IMR-90 (cell line): ENCODE results near the gene TYSND1. TPM values are rescaled to one million over a fixed set of nuclear protein-coding genes. Genes with fewer than 3 reads are reported as not detected.
A peak's percentile ranks its signal among the peaks of the same experiment; 100 is the strongest.

Experiments
- ATAC-seq: fragments of 200-7000 bp; cut with Tn5 transposase; 2 replicates; pipeline ENCODE4 v1.9.1; 2020; ENCODE audit warnings: low read depth, mild to moderate bottlenecking, moderate library complexity
- Bru-seq: library from RNA; stranded (reverse); fragments of 400-500 nt; gene quantifications from one replicate; lab custom pipeline; 2021; lab: Mats Ljungman, UMichigan
- BruChase-seq, 2 experiments: library from RNA; stranded (reverse); fragments of 400-500 nt; gene quantifications; one replicate each; lab custom pipeline; 2021; lab: Mats Ljungman, UMichigan
- BruUV-seq: library from RNA; stranded (reverse); fragments of 400-500 nt; replicated peaks from 2 replicates; lab custom pipeline; 2021; lab: Mats Ljungman, UMichigan
- CTCF ChIA-PET: fragments of 300-600 bp; formaldehyde crosslinking; extraction: SDS; loops from one replicate; lab custom pipeline; 2021; ENCODE audit warnings: antibody characterized with exemption; lab: Yijun Ruan, JAX
- POLR2A ChIA-PET: fragments of 300-600 bp; sonication (Branson Sonifier 250); formaldehyde crosslinking; loops from one replicate; lab custom pipeline; 2022; ENCODE audit warnings: antibody characterized with exemption; ENCODE audit not compliant: unreplicated experiment; lab: Charles Lee
- DNase-seq: peaks from one replicate; pipeline ENCODE4 v3.0.0; 2013
- H2AFZ ChIP-seq: replicated peaks from 2 replicates; pipeline ENCODE3; 2013; ENCODE audit warnings: low read length, mild to moderate bottlenecking; ENCODE audit not compliant: poor library complexity
- H2AK5ac ChIP-seq: 2 replicates; pipeline ENCODE4 v1.6.1; 2013; ENCODE audit warnings: low read depth, low read length, inconsistent platforms
- H2AK9ac ChIP-seq: replicated peaks from 2 replicates; pipeline ENCODE3; 2013; ENCODE audit warnings: mild to moderate bottlenecking, low read depth, low read length, moderate library complexity; ENCODE audit not compliant: poor library complexity
- H2BK120ac ChIP-seq: 2 replicates; pipeline ENCODE4 v1.6.1; 2013; ENCODE audit warnings: low read depth, low read length, inconsistent platforms
- H2BK15ac ChIP-seq: 3 replicates; pipeline ENCODE4 v1.6.1; 2013; ENCODE audit warnings: low read depth, low read length, inconsistent platforms
- H2BK20ac ChIP-seq: 2 replicates; pipeline ENCODE4 v1.6.1; 2013; ENCODE audit warnings: low read depth, mild to moderate bottlenecking, inconsistent platforms, low read length, moderate library complexity
- H2BK5ac ChIP-seq: 2 replicates; pipeline ENCODE4 v1.6.1; 2013; ENCODE audit warnings: mild to moderate bottlenecking, low read depth, low read length, inconsistent platforms; ENCODE audit not compliant: poor library complexity, severe bottlenecking
- H3K14ac ChIP-seq: replicated peaks from 2 replicates; pipeline ENCODE4 v1.6.1; 2013; ENCODE audit warnings: low read depth, low read length, inconsistent platforms
- H3K18ac ChIP-seq: 2 replicates; pipeline ENCODE4 v1.6.1; 2013; ENCODE audit warnings: low read depth, low read length, control low read depth
- H3K23ac ChIP-seq: 2 replicates; pipeline ENCODE4 v1.6.1; 2013; ENCODE audit warnings: low read depth, low read length, inconsistent platforms
- H3K27ac ChIP-seq: 2 replicates; pipeline ENCODE4 v1.5.1; 2013; ENCODE audit warnings: mild to moderate bottlenecking, control low read depth, low read length; ENCODE audit not compliant: insufficient read depth
- H3K27me3 ChIP-seq: 2 replicates; pipeline ENCODE4 v1.6.1; 2013; ENCODE audit warnings: low read length; ENCODE audit not compliant: control insufficient read depth, insufficient read depth
- H3K36me3 ChIP-seq: 2 replicates; pipeline ENCODE4 v1.6.1; 2013; ENCODE audit warnings: low read length, mixed read lengths; ENCODE audit not compliant: control insufficient read depth, insufficient read depth
- H3K4ac ChIP-seq: 2 replicates; pipeline ENCODE4 v1.6.1; 2013; ENCODE audit warnings: low read depth, low read length, inconsistent platforms
- H3K4me1 ChIP-seq: 2 replicates; pipeline ENCODE4 v1.6.1; 2013; ENCODE audit warnings: low read length, mixed read lengths; ENCODE audit not compliant: control insufficient read depth, insufficient read depth
- H3K4me2 ChIP-seq: 2 replicates; pipeline ENCODE4 v1.6.1; 2013; ENCODE audit warnings: low read depth, mild to moderate bottlenecking, control low read depth, low read length, moderate library complexity
- H3K4me3 ChIP-seq: 2 replicates; pipeline ENCODE4 v1.5.1; 2013; ENCODE audit warnings: low read depth, mild to moderate bottlenecking, control low read depth, low read length, moderate library complexity; ENCODE audit not compliant: insufficient read depth
- H3K56ac ChIP-seq: 2 replicates; pipeline ENCODE4 v1.6.1; 2013; ENCODE audit warnings: low read length, inconsistent platforms; ENCODE audit not compliant: insufficient read depth; ENCODE audit errors: extremely low read depth
- H3K79me1 ChIP-seq, 2 experiments: 2 replicates each; pipeline ENCODE4 v1.6.1; 2013; ENCODE audit warnings: low read length in 2 of 2, inconsistent platforms in 1 of 2, low read depth in 1 of 2
- H3K9ac ChIP-seq: 2 replicates; pipeline ENCODE4 v1.6.1; 2013; ENCODE audit warnings: low read depth, low read length, control low read depth
- H3K9me1 ChIP-seq: 2 replicates; pipeline ENCODE4 v1.6.1; 2013; ENCODE audit warnings: low read length, inconsistent platforms; ENCODE audit not compliant: insufficient read depth
- H3K9me3 ChIP-seq: 2 replicates; pipeline ENCODE4 v1.6.1; 2013; ENCODE audit warnings: low read length; ENCODE audit not compliant: control insufficient read depth, insufficient read depth
- H4K20me1 ChIP-seq: 2 replicates; pipeline ENCODE4 v1.6.1; 2013; ENCODE audit warnings: low read length, inconsistent platforms; ENCODE audit not compliant: insufficient read depth
- H4K5ac ChIP-seq: 2 replicates; pipeline ENCODE4 v1.6.1; 2013; ENCODE audit warnings: mild to moderate bottlenecking, low read depth, low read length, control low read depth
- H4K8ac ChIP-seq, 2 experiments: 2 replicates each; pipeline ENCODE4 v1.6.1; 2013; ENCODE audit warnings: low read depth in 2 of 2, low read length in 2 of 2, control low read depth in 1 of 2, inconsistent platforms in 1 of 2
- H4K91ac ChIP-seq: 2 replicates; pipeline ENCODE4 v1.6.1; 2013; ENCODE audit warnings: low read depth, low read length, inconsistent platforms; ENCODE audit not compliant: insufficient read depth
- CTCF ChIP-seq: conservative IDR thresholded peaks from 2 replicates; pipeline ENCODE4 v1.5.1; 2012; ENCODE audit warnings: mild to moderate bottlenecking, low read depth, low read length, improper control_type of control experiment
- FOS ChIP-seq: fragments of 150-350 bp; IDR thresholded peaks from 2 replicates; pipeline ENCODE4 v1.6.1; 2016; ENCODE audit warnings: low read depth, low read length
- MAZ ChIP-seq: IDR thresholded peaks from 2 replicates; pipeline ENCODE4 v1.6.1; 2012; ENCODE audit warnings: low read depth, mild to moderate bottlenecking, low read length, improper control_type of control experiment, moderate library complexity, borderline replicate concordance
- POLR2A ChIP-seq: IDR thresholded peaks from 2 replicates; pipeline ENCODE4 v1.6.1; 2012; ENCODE audit warnings: mild to moderate bottlenecking, low read depth, low read length
- RAD21 ChIP-seq: IDR thresholded peaks from 2 replicates; pipeline ENCODE4 v1.6.1; 2012; ENCODE audit warnings: low read length, improper control_type of control experiment
- RCOR1 ChIP-seq: IDR thresholded peaks from 2 replicates; pipeline ENCODE4 v1.6.1; 2012; ENCODE audit warnings: mild to moderate bottlenecking, low read length, improper control_type of control experiment; ENCODE audit not compliant: insufficient replicate concordance
- SMC3 ChIP-seq: fragments of 150-350 bp; IDR thresholded peaks from 2 replicates; pipeline ENCODE4 v1.6.1; 2016; ENCODE audit warnings: low read depth, mild to moderate bottlenecking, antibody characterized with exemption, low read length, moderate library complexity
- WGBS, 2 experiments: methylation state at CpG; one replicate each; pipeline versions ENCODE4 v1.1.5 to v1.1.7; 2013; ENCODE audit warnings: missing lambda C conversion rate in 2 of 2; ENCODE audit not compliant: insufficient read length in 1 of 2; ENCODE audit errors: extremely low coverage in 2 of 2; 5-methylcytosine and 5-hydroxymethylcytosine counted together
- dilution Hi-C: fragments of 300-500 bp; cut with HindIII; formaldehyde crosslinking; loops from one replicate; pipeline ENCODE4 v1.14.3; 2018; ENCODE audit warnings: low sequenced_read_pairs; ENCODE audit not compliant: unreplicated experiment
- in situ Hi-C: fragments of 300-500 bp; cut with MboI; formaldehyde crosslinking; loops from 3 replicates; pipeline ENCODE4 v1.14.3; 2019; ENCODE audit warnings: low sequenced_read_pairs, inconsistent platforms, mixed read lengths
- intact Hi-C: fragments of 100-400 bp; cut with micrococcal nuclease; formaldehyde crosslinking; loops from 2 replicates; pipeline ENCODE4 v1.10.0; 2022
- long read RNA-seq: library from polyadenylated mRNA; unstranded; transcript quantifications from one replicate; pipeline ENCODE4 v2.0.0, GENCODE V29; 2021; ENCODE audit not compliant: unreplicated experiment
- polyA plus RNA-seq, 3 experiments: library from polyadenylated mRNA; depleted of rRNA; stranded (reverse); fragments of >200 nt; gene quantifications; 2 replicates each; pipeline ENCODE4 v1.2.3, GENCODE V29; 2012; ENCODE audit warnings: low replicate concordance in 1 of 3
- total RNA-seq: library from RNA; depleted of rRNA; stranded (reverse); fragments of >200 nt; gene quantifications from 2 replicates; pipeline ENCODE4 v1.2.3, GENCODE V29; 2012; rRNA removed
- TF ChIP-seq, protein P1 (sequence below): fragments of 150-350 bp; IDR thresholded peaks from 2 replicates; pipeline ENCODE4 v1.6.1; 2016; ENCODE audit warnings: low read depth, mild to moderate bottlenecking, low read length, moderate library complexity, borderline replicate concordance

The TYSND1 gene, protein sequence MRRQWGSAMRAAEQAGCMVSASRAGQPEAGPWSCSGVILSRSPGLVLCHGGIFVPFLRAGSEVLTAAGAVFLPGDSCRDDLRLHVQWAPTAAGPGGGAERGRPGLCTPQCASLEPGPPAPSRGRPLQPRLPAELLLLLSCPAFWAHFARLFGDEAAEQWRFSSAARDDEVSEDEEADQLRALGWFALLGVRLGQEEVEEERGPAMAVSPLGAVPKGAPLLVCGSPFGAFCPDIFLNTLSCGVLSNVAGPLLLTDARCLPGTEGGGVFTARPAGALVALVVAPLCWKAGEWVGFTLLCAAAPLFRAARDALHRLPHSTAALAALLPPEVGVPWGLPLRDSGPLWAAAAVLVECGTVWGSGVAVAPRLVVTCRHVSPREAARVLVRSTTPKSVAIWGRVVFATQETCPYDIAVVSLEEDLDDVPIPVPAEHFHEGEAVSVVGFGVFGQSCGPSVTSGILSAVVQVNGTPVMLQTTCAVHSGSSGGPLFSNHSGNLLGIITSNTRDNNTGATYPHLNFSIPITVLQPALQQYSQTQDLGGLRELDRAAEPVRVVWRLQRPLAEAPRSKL
- total RNA-seq: 2.8 and 2.9 TPM in 2 replicates
- 4.1 and 4.6 TPM in 2 replicates for polyA plus RNA-seq (2012; rRNA removed)
- 4.0 and 5.5 TPM in 2 replicates for polyA plus RNA-seq (2012; cell fraction: cytosol; rRNA removed)
- polyA plus RNA-seq (2012; cell fraction: nucleus; rRNA removed; ENCODE audit: low replicate concordance): 12.4 and 20.6 TPM in 2 replicates
- Bru-seq, nascent RNA: percentile 68 among the genes with signal in this experiment
- percentile 91 among the genes with signal in this experiment for BruChase-seq, experiment 1, labeled RNA remaining after a 6-hour chase
- percentile 90 among the genes with signal in this experiment for BruChase-seq, experiment 2, labeled RNA remaining after a 2-hour chase
- long read RNA-seq, transcript TYSND1-201 (4 exons, 3,644 nt): major isoform, 17 of 31 reads
- long read RNA-seq, partial matches to known transcripts: 8 of 31 reads
- long read RNA-seq, other reads (novel, unspliced or antisense): 3 of 31 reads

GRCh38 chr10:70146489-70147258, at the start of gene TYSND1:
TYSND1 (minus strand) TSS chr10:70146700; CDS start chr10:70146586, 114 bp downstream.
- H4K5ac ChIP-seq: peak within 1 kb of the TSS; percentile 19
- peak within 1 kb of the TSS; percentile 45 for H4K91ac ChIP-seq
- peak; percentile 92 for ATAC-seq
- no peaks in the 10 kb centered on the region for H3K9me3 ChIP-seq
- H3K4ac ChIP-seq: peak within 1 kb of the TSS; percentile 86
- intact Hi-C loops: loop anchor here (1.0 to 10.0 kb wide), 3 partner anchors 172 to 342 kb away; partner anchors contain the start of gene COL13A1
- ChIA-PET POLR2A (interaction anchor here (0.6 to 1.4 kb wide), 2 partner anchors 23 to 1596 kb away, joined by 3 to 13 read pairs; partner anchors contain the start of gene SAR1A), CTCF (interaction anchor here (0.6 to 2.1 kb wide), 22 partner anchors 10 to 258 kb away, joined by 3 to 9 read pairs (median 4); partner anchors contain the start of genes EIF4EBP2 and SAR1A)
- H2BK120ac ChIP-seq: peak within 1 kb of the TSS; percentile 49
- peak; percentile 98 for DNase-seq
- peak within 1 kb of the TSS; percentile 76 for H3K27ac ChIP-seq
- BruUV-seq: no TSS peak
- H4K20me1 ChIP-seq: peaks cover 50% of the 10 kb centered on the region
- in situ Hi-C loops: no loop called here
- peak within 1 kb of the TSS; percentile 49 for H3K4me3 ChIP-seq
- peak within 1 kb of the TSS; percentile 68 for H3K9ac ChIP-seq
- peak within 1 kb of the TSS; percentile 60 for H2AK5ac ChIP-seq
- TF ChIP-seq CTCF: peak; percentile 85
- peak; percentile 41 for TF ChIP-seq SMC3
- peak; percentile 63 for TF ChIP-seq RAD21
- peak; percentile 94 for TF ChIP-seq POLR2A
- no peak for TF ChIP-seq RCOR1
- TF ChIP-seq, protein P1, sequence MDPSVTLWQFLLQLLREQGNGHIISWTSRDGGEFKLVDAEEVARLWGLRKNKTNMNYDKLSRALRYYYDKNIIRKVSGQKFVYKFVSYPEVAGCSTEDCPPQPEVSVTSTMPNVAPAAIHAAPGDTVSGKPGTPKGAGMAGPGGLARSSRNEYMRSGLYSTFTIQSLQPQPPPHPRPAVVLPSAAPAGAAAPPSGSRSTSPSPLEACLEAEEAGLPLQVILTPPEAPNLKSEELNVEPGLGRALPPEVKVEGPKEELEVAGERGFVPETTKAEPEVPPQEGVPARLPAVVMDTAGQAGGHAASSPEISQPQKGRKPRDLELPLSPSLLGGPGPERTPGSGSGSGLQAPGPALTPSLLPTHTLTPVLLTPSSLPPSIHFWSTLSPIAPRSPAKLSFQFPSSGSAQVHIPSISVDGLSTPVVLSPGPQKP: no peak
- TF ChIP-seq MAZ: peak; percentile 49; the same call in 1 of the 2 replicates
- TF ChIP-seq FOS: peak; percentile 62; the same call in 1 of the 2 replicates
- H3K56ac ChIP-seq: 0 out of 2 replicates have a peak within 1 kb of the TSS, but pooled peaks have one; percentile 38
- H3K4me2 ChIP-seq: peak within 1 kb of the TSS; percentile 84
- peaks cover 35 to 63% of the 10 kb centered on the region in 2 experiments for H3K79me1 ChIP-seq
- no peaks in the 10 kb centered on the region for H3K27me3 ChIP-seq
- peaks cover 11% of the 10 kb centered on the region for H3K4me1 ChIP-seq
- H2BK20ac ChIP-seq: no peak within 1 kb of the TSS
- peak within 1 kb of the TSS; percentile 94 for H2AK9ac ChIP-seq
- H2BK15ac ChIP-seq: no peak within 1 kb of the TSS
- H2AFZ ChIP-seq: peak within 1 kb of the TSS; percentile 98
- dilution Hi-C loops: no loop called here
- WGBS, 2 experiments: 0% methylated on average over 1 of the region's 39 CpGs; no CpG with 5 or more reads in 1 of the 2 experiments
- peaks cover 16% of the 10 kb centered on the region for H3K36me3 ChIP-seq
- H3K23ac ChIP-seq: peak within 1 kb of the TSS; percentile 78
- peak within 1 kb of the TSS; percentile 62 for H3K14ac ChIP-seq
- H3K9me1 ChIP-seq: peaks cover 13% of the 10 kb centered on the region; the same call in 1 of the 2 replicates
- peak within 1 kb of the TSS; percentile 39 for H2BK5ac ChIP-seq
- peak within 1 kb of the TSS; percentile 19; the same call in 1 of the 2 replicates for H3K18ac ChIP-seq
- H4K8ac ChIP-seq: peak within 1 kb of the TSS; percentile 55 to 82; a peak in 3 of 4 replicates
